GF-D8 (cell line): ENCODE measurements around the gene UCHL5.

Experiments
- DNase-seq: peaks from one replicate; lab custom pipeline; 2025; lab: John Stamatoyannopoulos, UW

UCHL5 gene

GRCh38 chr1:192967211-192967877 is 91.8 kb downstream of the UCHL5 start:
- no peak for DNase-seq

GRCh38 chr1:192966073-192966472 is 93.1 kb downstream of the UCHL5 start:
- DNase-seq: no peak

GRCh38 chr1:192962901-192963300 is 96.3 kb downstream of the UCHL5 start:
- DNase-seq: no peak
